Progenitor cell of endocrine pancreas (in vitro differentiated cells): Measurements from ENCODE around the gene RAB40A. TPM values are rescaled to one million over a fixed set of nuclear protein-coding genes. Genes with fewer than 3 reads are reported as not detected.

Experiments
- DNase-seq: peaks from one replicate; pipeline ENCODE4 v3.0.0; 2021; ENCODE audit warnings: low spot score; ENCODE audit not compliant: unreplicated experiment
- H3K27ac Mint-ChIP-seq: 2 replicates; pipeline ENCODE4 v1.8.0; 2021; ENCODE audit warnings: mild to moderate bottlenecking, moderate library complexity, mixed read lengths
- H3K27me3 Mint-ChIP-seq: 2 replicates; pipeline ENCODE4 v1.8.0; 2021; ENCODE audit warnings: mixed read lengths
- H3K36me3 Mint-ChIP-seq: 2 replicates; pipeline ENCODE4 v1.8.0; 2022; ENCODE audit warnings: mixed read lengths; ENCODE audit not compliant: insufficient read depth
- H3K4me1 Mint-ChIP-seq: 2 replicates; pipeline ENCODE4 v1.8.0; 2021; ENCODE audit warnings: low read depth, mixed read lengths
- H3K4me3 Mint-ChIP-seq: 2 replicates; pipeline ENCODE4 v1.8.0; 2021; ENCODE audit warnings: low read depth, mild to moderate bottlenecking, moderate library complexity, mixed read lengths
- H3K9me3 Mint-ChIP-seq: 2 replicates; pipeline ENCODE4 v1.8.0; 2021; ENCODE audit warnings: low read depth, mixed read lengths
- CTCF ChIP-seq: fragments of 200-600 bp; sonication (generic); IDR thresholded peaks from one replicate; pipeline ENCODE4 v1.5.0; 2021; ENCODE audit warnings: antibody characterized with exemption, mild to moderate bottlenecking; ENCODE audit not compliant: unreplicated experiment
- total RNA-seq: library from RNA; stranded (reverse); gene quantifications from 2 replicates; pipeline ENCODE4 v1.2.1, GENCODE V29; 2021

RAB40A gene
- total RNA-seq, 1 donor from 2014 or later: 0.98 TPM

- no peaks in the 10 kb centered on the region for H3K27me3 Mint-ChIP-seq
- no peak for DNase-seq
- H3K27ac Mint-ChIP-seq: no peak overlapping the region
- peaks cover 13% of the 10 kb centered on the region for H3K9me3 Mint-ChIP-seq
- peaks cover 5% of the 10 kb centered on the region for H3K4me1 Mint-ChIP-seq
- H3K36me3 Mint-ChIP-seq: peaks cover 2% of the 10 kb centered on the region
- TF ChIP-seq CTCF: no peak
- no peak overlapping the region for H3K4me3 Mint-ChIP-seq
These were observed 30.6 kb upstream of the RAB40A start for GRCh38 chrX:103549916-103550315.

- Mint-ChIP-seq H3K27me3 (no peaks in the 10 kb centered on the region), H3K27ac (no peak overlapping the region), H3K4me3 (no peak overlapping the region), H3K4me1 (no peaks in the 10 kb centered on the region), H3K9me3 (peaks cover 3% of the 10 kb centered on the region), H3K36me3 (no peaks in the 10 kb centered on the region)
- no peak for DNase-seq
- TF ChIP-seq CTCF: no peak
These were observed 20.9 kb upstream of the RAB40A start for GRCh38 chrX:103540145-103540544.

GRCh38 chrX:103539695-103540094, 20.4 kb upstream of the RAB40A start:
- Mint-ChIP-seq H3K27ac (no peak overlapping the region), H3K27me3 (no peaks in the 10 kb centered on the region), H3K4me1 (no peaks in the 10 kb centered on the region), H3K4me3 (no peak overlapping the region), H3K36me3 (no peaks in the 10 kb centered on the region), H3K9me3 (peaks cover 3% of the 10 kb centered on the region)
- DNase-seq: no peak
- no peak for TF ChIP-seq CTCF

GRCh38 chrX:103538728-103539127, 19.4 kb upstream of the RAB40A start:
- DNase-seq: no peak
- Mint-ChIP-seq H3K27ac (no peak overlapping the region), H3K27me3 (peaks cover 4% of the 10 kb centered on the region), H3K9me3 (peaks cover 3% of the 10 kb centered on the region), H3K4me3 (no peak overlapping the region), H3K36me3 (no peaks in the 10 kb centered on the region), H3K4me1 (peaks cover under 1% of the 10 kb centered on the region)
- TF ChIP-seq CTCF: no peak

- H3K27me3 Mint-ChIP-seq: peaks cover 6% of the 10 kb centered on the region
These were observed 18.6 kb upstream of the RAB40A start for GRCh38 chrX:103537871-103538387.

More at GRCh38 chrX:103537871-103538387, 18.6 kb upstream of the RAB40A start:
- no peak overlapping the region for H3K27ac Mint-ChIP-seq
- no peak overlapping the region for H3K4me3 Mint-ChIP-seq
- no peak for DNase-seq
- no peaks in the 10 kb centered on the region for H3K36me3 Mint-ChIP-seq
- no peak for TF ChIP-seq CTCF
- H3K4me1 Mint-ChIP-seq: peaks cover 3% of the 10 kb centered on the region
- peaks cover 3% of the 10 kb centered on the region for H3K9me3 Mint-ChIP-seq
